Psoas muscle (tissue), 8 donors: Measurements from ENCODE around the gene AMIGO3. TPM values are rescaled to one million over a fixed set of nuclear protein-coding genes. Genes with fewer than 3 reads are reported as not detected.

Source experiments
- ATAC-seq, 4 donors: fragments of 200-7000 bp; cut with Tn5 transposase; one replicate each; pipeline ENCODE4 v1.9.1; 2020; ENCODE audit warnings: moderate library complexity in 3 of 4, mild to moderate bottlenecking in 2 of 4
- DNase-seq, 2 donors: peaks; one replicate each; pipeline ENCODE4 v3.0.0-alpha.2; 2020
- H3K27ac ChIP-seq: fragments of 200-600 bp; one replicate; pipeline ENCODE4 v1.8.0; 2022
- H3K27me3 ChIP-seq, 3 donors: fragments of 200-600 bp in 1 of 3; one replicate each; pipeline versions ENCODE4 v1.6.1 to v1.8.0; 2013 to 2022; ENCODE audit warnings: low read length in 2 of 3, mild to moderate bottlenecking in 2 of 3, moderate library complexity in 1 of 3; ENCODE audit not compliant: insufficient read depth in 3 of 3
- H3K36me3 ChIP-seq, 2 donors: fragments of 200-600 bp in 1 of 2; one replicate each; pipeline versions ENCODE4 v1.6.1 to v1.8.0; 2013 to 2022; ENCODE audit warnings: low read depth in 1 of 2, mild to moderate bottlenecking in 1 of 2, moderate library complexity in 1 of 2; ENCODE audit not compliant: insufficient read depth in 1 of 2
- H3K4me1 ChIP-seq: fragments of 200-600 bp; one replicate; pipeline ENCODE4 v1.8.0; 2022
- H3K4me3 ChIP-seq: fragments of 200-600 bp; one replicate; pipeline ENCODE4 v1.8.0; 2022; ENCODE audit warnings: mild to moderate bottlenecking
- H3K9me3 ChIP-seq: fragments of 200-600 bp; one replicate; pipeline ENCODE4 v1.8.0; 2022
- CTCF ChIP-seq: fragments of 200-600 bp; IDR thresholded peaks from one replicate; pipeline ENCODE4 v1.8.0; 2022; ENCODE audit warnings: antibody characterized with exemption
- WGBS, 3 donors: extraction: QIAGEN DNeasy Blood & Tissue Kit; methylation state at CpG; one replicate each; pipeline versions ENCODE4 v1.1.6 to v1.1.7; 2013; 5-methylcytosine and 5-hydroxymethylcytosine counted together
- intact Hi-C, 2 donors: fragments of 100-400 bp; cut with DNase I; formaldehyde crosslinking; loops; one replicate each; pipeline versions ENCODE4 v1.11.0 to v1.14.2; 2022
- polyA plus RNA-seq, 3 donors: library from polyadenylated mRNA; stranded (reverse); fragments of 200-250 nt; gene quantifications; one replicate each; pipeline ENCODE4 v1.2.3, GENCODE V29; 2013
- total RNA-seq, 4 donors: library from RNA; stranded (reverse); fragmentation: NEBNext Ultra II Directional in 2 of 4; extraction: Animal tissue kit (Norgen Biotek cat#: 25700) in 2 of 4; gene quantifications; one replicate each; pipeline versions ENCODE4 v1.2.1 to v1.2.4, GENCODE V29; 2021 to 2023
- donor health status: healthy with polysubstance abuse.
- donor health status: DM: no; HTN: no; CAD: no; lungs with moderate emphysema.
- donor health status: Bipolar disorder and iron deficiency.
- donor health status: healthy.
- donor health status: DM: yes; HTN: yes; CAD: no.
- donor health status: DM: no; HTN: no; CAD: no.
- donor health status: DM: no; HTN: no; CAD: no.
- donor health status: DM: yes; HTN: yes; CAD: no.

The AMIGO3 gene
- total and polyA plus RNA-seq, 7 donors, result 0.36 to 0.94 (median 0.43) TPM; not detected in 3

- TF ChIP-seq CTCF, result no peak
- intact Hi-C loops, result no loop called here
- Histone ChIP-seq H3K4me3 (no peak overlapping the region), H3K9me3 (no peaks in the 10 kb centered on the region), H3K4me1 (no peaks in the 10 kb centered on the region), H3K27me3 (no peaks in the 10 kb centered on the region), H3K27ac (no peak overlapping the region), H3K36me3 (peaks cover 6 to 64% of the 10 kb centered on the region in 2 donors)
- 94 to 95% (median 94%) methylated on average over 11 of the region's 11 CpGs for WGBS, 3 donors
- DNase-seq (no peak), ATAC-seq (no peak)
These were observed 18.7 kb upstream of the AMIGO3 start for GRCh38 chr3:49738067-49738713.

DNA sequence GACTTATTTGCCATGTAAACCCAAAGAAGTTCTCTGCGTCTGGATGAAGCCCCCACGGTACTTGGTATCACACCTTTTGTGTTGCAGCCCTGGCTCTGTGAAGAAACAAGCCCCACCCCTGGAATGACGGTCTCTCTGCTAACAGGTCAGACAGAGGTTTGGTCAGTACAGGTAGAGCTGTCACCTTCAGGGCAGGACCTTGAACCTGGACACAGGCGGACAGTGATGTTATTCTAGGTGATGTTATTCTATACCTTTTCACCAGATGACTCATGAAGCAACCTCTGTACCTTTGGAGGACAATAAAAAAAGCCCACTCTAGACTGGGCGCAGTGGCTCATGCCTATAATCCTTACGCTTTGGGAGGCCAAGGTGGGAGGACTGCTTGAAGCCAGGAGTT is 15.3 kb upstream of the AMIGO3 start:
- H3K36me3 ChIP-seq, result peaks cover 8 to 90% of the 10 kb centered on the region in 2 donors
- H3K9me3 ChIP-seq, result no peaks in the 10 kb centered on the region
- ATAC-seq (no peak), DNase-seq (no peak)
- no peaks in the 10 kb centered on the region for H3K27me3 ChIP-seq
- no peak overlapping the region for H3K27ac ChIP-seq
- 93 to 97% (median 96%) methylated on average over 6 of the region's 6 CpGs for WGBS, 3 donors
- H3K4me1 ChIP-seq, result no peaks in the 10 kb centered on the region
- intact Hi-C loops, result no loop called here
- TF ChIP-seq CTCF, result no peak
- no peak overlapping the region for H3K4me3 ChIP-seq

DNA sequence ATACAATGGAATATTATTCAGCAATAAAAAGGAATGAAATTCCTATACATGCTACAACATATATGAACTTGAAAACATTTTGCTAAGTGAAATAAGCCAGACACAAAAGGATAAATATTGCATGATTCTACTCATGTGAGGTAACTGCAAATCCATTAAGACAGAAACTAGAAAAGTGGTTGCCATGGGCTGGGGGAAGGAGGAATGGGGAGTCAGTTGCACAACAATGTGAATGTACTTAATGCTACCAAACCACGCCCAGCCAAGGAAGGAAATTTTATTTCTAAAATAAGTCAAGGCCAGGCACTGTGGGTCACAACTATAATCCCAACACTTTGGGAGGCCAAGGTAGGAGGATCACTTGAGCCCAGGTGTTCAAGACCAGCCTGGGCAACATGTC is 14.1 kb upstream of the AMIGO3 start:
- intact Hi-C loops, result no loop called here
- TF ChIP-seq CTCF, result no peak
- no peak for DNase-seq
- no peak for ATAC-seq
- no peaks in the 10 kb centered on the region for H3K9me3 ChIP-seq
- no peak overlapping the region for H3K4me3 ChIP-seq
- no peak overlapping the region for H3K27ac ChIP-seq
- H3K27me3 ChIP-seq, result no peaks in the 10 kb centered on the region
- peaks cover 8 to 89% of the 10 kb centered on the region in 2 donors for H3K36me3 ChIP-seq
- H3K4me1 ChIP-seq, result no peaks in the 10 kb centered on the region
- 93 to 100% (median 96%) methylated on average over 1 of the region's 1 CpG for WGBS, 3 donors

GRCh38 chr3:49732597-49732996 is 13.1 kb upstream of the AMIGO3 start:
- H3K4me3 ChIP-seq, result no peak overlapping the region
- WGBS, 3 donors, result 86 to 92% (median 88%) methylated on average over 11 of the region's 11 CpGs
- H3K9me3 ChIP-seq, result no peaks in the 10 kb centered on the region
- H3K4me1 ChIP-seq, result no peaks in the 10 kb centered on the region
- intact Hi-C loops, result no loop called here
- no peak for TF ChIP-seq CTCF
- peaks cover 5 to 87% of the 10 kb centered on the region in 2 donors for H3K36me3 ChIP-seq
- DNase-seq, result no peak
- no peaks in the 10 kb centered on the region for H3K27me3 ChIP-seq
- H3K27ac ChIP-seq, result no peak overlapping the region
- no peak for ATAC-seq
